Stimulated activated CD4-positive, alpha-beta T cell treated with anti-CD3 and anti-CD28 coated beads, Interleukin-12 subunit alpha, Interleukin-12 subunit beta, amount 100 ng/mL, for 4 hours (primary cell): Measurements from ENCODE around the gene DLX4.

ENCODE experiments used
- DNase-seq: peaks from one replicate; pipeline ENCODE4 v3.0.0-alpha.2; 2020

Gene DLX4

DNA sequence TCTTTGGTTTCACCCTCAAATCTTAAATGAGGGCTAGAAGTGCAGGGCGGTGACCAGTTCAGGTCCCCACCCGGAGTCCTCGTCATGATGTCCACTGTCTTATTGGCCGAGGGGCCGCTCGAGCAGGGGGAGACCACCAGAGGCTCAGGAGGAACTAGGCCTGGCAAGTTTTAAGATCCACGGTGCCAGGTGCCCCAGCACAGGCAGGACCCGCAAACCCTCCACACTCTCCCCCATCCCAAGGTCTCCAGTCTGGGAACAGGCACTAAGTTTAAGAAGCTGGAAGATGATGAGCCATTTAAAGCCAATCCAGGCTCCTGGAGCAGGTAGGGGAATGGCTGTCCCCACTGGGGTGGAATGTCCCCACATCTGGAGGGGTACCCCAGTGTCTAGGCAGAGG is 21.9 kb downstream of the DLX4 start:
- DNase-seq: no peak

DNA sequence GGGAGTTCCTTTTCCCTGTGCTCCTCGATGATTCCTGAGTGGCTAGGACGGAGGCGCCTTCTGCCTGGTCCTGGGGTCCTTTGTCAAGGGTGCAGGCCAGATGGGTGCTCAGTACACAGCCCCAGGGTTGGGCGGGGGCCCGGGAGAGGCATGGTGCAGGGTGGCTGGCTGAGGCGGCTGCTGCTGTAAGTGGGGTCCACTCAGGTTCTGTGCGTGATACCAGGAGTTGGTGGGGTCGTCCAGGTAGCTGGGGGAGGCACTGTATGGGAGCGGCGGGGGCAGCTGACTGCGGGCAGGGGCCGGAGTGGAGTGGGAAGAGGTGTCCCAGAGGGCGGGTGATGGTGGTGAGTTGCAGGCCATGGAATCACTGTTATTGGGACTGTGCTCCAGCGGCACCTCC is 22.4 kb downstream of the DLX4 start:
- DNase-seq: no peak

DNA sequence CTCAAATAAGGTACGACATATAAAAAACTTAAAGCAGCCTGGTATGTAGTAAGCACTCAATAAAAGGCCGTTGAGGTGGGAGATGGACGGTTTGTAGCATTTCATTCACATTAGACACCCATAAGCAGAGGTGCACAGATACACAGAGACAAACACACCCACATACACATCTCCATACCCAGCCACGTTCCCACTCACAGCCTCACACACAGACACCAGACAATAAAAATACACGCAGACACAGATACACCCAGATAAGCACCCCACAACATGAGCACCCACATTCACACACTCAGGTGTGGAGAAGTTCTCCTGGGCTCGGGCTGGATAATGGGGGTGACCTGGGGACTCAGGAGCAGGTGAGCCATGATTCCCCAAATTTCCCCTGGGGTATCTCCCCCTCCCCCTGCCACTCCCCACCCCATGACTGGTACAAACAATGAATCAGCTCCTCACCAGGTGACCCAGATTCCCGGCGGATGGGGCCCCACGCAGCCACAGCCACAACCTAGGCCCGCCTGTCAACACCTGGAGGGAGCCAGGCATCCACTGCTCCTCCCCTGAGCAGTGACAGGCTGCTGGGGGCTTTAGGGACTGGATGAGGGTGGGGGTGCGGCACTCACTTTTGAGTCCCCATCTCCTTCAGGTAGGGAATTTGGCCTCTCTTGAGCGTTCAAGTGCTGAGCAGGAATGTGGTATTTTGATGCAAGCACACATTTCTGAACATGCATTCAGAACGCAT is 23.4 kb downstream of the DLX4 start:
- no peak for DNase-seq

DNA sequence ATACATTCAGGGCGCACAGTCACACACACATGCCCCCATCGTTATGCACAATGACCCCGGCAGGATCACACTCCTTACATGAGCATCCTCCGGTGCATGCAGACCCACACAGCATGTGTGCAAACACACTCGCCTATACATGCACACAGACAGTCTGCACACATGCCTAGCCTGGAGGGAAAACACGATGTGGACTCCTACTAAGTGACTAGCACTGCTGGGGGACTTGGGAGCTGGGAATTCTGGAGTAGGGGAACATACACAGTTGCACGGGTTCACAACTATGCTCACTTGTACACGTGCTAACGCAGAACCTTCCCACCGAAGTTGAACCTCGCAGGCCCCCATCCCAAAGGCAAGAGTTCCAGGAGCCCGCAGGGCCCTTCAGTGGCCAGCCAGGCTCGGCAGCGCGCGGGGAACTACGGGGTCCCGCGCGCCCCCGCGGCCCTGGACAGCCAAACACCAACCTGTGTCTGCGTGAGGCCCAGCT is 24.0 kb downstream of the DLX4 start:
- no peak for DNase-seq

DNA sequence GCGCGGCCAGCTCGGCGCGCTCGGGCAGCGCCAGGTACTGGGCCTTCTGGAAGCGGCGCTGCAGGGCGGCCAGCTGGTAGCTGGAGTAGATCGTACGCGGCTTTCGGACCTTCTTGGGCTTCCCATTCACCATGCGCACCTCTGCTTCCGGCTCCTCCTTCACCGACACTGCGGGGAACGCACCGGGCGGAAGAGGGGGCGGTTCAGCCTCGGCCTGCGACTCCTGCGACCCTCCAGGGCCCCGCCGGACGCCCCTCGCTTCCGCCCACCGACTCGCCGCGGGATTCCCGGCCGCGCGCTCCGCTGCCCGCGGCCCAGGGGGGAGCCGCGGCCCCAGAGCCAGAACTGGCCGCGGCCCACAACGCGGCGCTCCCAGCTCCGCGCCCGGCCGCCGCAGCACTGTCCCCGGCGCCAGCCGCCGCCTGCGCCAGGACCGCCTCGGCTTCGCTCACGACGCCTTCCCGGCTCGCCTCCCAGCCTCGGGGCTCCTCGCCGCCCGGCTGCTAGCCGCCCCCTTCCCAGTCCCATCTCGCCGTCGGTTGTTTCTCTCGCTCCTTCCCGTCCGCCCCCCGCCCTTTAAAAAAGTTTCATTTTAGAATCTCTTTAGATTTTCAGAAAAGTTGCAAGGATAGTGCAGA is 24.6 kb downstream of the DLX4 start:
- no peak for DNase-seq

DNA sequence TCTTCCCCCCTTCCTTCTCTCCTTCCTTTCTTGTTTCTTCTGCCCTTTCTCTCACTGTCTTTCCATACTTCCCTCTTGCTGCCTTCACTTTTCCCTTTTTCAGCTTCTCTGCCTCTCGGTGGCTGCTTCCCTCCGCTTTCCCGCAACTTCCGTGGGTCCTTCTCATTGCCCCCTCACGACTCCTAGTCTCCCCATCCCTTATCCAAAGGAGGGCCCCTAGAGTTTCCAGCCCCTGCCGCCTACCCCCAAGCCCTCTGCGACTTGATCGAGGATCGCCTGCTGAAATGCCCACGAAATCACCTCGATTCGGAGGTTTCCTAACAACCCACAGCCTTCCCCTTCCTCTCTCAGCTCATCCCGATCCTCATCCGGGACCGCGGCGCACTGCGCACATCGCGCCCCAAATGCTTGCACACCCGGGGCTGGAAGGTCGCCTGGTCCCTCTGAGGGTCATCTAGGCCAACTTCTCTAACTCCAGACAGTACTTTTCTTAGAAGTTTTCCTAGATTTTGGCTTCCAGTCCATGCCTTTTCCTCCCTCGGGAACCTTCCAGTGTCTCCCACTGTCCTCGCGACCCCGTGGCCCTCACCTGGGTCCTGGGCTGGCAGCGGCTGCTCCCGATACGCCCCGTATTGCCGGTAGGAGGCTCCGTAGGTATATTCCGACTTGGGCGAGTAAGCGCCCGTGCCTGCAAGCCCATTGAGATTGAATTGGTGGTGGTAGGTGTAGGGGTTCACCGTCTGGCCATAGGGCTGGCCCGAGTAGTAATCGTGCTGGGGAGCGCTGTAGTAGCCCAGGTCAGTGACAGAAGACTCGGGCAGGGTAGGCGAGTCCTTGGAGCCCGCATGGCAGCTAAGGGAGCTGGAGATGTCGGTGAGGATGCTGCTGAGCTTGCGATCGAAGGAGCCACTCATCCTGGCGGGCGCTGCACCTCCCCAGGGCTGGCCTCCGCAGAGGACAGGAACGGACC is 25.4 kb downstream of the DLX4 start:
- no peak for DNase-seq

DNA sequence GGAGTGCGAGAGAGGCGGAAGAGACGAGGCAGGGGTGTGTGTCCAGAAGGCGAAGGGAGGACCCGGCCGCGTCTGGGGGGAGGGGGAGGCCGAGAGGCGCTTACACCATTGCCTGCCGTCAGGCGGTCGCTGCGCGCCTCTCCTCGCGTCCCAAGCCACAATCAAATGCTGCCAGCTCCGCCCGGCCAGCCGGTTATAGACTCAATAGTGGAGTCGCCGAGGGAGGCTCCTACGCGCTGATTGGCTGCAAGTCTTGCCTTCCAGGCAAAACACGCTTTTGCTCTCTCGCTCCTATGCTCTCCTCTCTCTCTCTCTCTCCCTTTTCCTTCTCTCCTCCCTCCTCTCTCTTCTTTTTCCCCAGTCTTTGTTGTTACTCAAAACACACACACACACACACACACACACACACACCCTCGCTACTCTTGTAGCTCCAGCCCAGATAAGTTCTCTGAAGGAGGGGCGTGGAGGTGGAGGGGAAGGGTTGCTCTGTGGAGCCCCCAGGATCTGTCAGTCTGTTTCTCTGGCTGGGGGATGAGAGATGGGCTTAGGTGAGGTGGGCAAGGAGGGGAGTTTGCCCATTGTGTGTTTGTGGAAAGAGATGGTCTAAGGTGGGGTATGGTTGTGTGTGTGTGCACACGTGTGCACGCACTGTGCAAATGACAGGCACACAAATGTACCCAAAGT is 26.2 kb downstream of the DLX4 start, which contains the start of gene DLX3:
Gene DLX3, minus strand, starts transcription at position 170 of the 684 bp plus-strand sequence. CDS start 226 bp downstream, outside the sequence.
- no peak for DNase-seq

DNA sequence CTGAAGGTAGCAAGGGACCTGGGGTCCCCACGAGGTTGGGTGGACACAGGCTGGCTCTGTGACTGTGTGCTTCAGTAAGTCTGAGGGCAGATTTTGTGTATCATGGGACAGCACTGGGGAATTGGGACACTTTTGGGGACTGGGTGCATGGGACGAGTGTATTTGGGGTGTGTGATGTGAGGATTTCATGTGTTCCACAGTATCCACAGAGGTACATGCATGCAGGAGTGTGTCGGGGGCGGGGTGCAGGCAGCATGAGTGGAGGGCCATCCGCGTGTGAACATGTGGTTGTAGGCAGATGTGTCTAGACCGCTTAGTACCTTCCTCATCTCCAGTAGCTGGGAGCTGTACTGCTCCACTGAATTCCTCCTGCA is 27.1 kb downstream of the DLX4 start:
- DNase-seq: no peak

DNA sequence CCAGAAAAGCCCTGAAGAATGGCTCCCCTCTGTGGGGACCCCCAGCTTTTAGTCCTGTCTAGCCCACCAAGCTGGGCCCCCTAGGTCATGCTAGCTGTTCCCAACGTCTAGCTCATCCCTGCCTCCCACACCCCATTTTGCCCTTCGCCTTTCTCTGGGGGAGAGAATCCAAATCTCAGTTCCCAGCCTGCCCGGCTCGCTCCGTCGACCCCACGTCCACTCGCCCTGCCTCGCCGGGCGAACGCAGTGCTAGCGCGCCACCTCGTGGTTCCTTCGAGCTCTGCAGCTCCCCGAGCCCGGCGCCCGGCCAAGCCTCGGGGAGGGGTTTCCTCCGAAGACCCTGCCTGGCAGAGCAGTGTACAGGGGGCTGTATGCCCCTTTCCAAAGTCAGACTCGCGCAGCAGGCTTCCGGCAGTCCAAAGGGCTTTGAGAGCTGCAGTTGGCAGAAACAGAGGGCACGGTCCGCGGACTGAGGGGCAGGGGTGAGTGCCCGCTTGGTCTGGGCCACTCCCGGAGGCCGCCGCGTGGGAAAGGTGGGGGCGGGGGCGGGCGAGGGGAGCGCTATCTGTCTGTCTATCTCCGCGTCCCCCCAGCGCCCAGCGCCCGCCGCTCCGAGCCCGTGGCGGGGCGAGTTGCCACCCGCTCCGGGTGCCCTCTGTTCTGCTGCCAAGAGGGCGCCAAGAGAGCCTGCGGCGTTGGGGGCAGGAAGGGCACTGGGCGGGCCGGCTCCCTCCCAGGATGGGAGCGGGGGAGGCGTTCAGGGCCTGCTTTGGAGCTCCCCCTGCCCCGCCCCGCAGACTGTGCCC is 27.7 kb downstream of the DLX4 start:
- DNase-seq: peak; percentile 74

DNA sequence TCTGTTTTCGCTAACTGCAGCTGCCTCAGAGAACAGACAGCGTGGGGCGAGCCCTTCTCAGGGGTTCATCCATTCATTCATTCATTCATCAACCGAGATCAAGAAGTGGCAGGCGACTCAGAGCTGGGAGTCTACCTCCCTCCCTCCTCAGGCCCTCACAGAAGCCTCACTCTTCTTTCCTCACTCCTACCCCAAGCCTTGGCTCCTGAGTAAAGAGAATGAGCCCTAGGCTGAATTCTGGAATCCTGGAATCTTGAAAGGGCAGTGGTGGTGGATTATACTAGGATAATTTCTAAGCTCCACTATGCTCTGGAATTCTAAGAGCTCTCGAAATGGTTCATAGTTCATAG is 28.3 kb downstream of the DLX4 start:
- no peak for DNase-seq

DNA sequence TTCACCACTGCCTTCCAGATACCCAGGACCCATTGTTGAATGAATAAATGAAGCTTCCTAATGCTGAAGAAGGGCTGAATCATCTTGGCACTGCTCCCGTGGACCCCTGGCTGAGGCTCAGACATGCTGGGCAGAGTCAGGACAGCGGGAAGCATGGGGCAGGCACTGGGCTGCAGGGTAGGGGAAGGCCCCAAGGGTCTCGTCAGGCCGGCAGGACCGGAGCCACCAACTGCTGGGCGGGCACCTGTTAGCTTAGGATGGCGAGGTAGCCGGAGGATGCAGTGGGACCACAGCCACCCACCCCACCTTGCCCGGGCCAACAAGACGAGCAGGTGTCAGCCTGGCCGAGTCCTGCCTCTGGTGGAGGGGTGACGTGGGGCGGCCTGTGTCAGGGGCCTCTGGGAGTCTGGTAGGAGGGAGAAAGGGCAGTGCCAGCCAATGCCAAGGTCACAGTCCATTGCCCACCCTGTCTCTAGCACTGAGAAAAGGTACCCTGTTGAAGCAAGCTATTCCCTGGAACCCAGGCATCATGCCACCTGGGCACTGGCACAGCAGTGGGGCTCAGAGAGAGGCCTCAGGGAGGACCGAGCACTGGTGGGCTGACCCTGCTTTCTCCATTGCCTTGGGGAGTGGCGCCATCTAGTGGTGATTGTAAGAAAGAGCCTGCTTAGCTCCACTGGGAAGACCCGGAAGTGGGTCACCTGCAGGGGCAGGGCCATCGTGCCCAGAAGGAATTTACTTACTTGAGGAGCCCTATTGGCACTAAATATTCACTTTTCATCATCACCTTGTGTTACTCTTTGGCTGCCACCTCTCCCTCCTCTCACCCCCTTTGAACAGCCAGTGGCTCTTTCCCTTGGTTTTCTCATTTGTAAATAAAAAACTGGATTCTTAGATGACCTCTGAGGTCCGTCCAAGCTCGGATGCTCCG is 29.0 kb downstream of the DLX4 start:
- DNase-seq: peak; percentile 72

DNA sequence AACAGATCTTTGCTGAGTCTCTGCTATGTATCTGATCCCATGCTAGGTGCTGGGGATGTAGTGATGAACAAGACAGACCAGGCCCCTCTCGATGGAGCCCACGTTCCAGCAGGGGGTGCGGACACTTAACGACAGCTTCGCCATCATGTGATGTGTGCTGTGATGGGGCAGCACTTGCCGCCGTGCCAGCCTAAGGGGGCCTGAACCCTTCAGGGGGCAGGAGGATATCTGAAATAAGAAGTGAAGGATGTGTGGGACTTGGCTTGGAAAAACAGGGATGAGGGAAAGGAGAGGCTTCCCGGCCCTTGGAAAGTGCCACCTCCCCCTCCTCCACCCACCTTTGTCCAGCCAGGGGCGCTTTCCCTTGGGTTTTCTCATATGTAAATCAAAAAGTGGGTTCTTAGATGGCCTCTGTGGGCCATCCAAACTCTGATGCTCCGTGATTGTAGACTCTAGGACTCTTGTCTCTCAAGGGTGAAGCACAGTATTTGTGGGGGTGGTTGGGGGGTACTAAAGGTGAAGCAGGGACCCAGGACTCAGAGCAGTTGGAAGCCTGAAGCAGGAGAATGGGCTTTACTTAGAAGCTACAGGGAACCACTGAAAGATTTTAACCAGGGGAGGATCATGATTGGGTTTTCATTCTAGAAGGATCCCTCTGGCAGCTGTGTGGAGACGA is 30.0 kb downstream of the DLX4 start:
- no peak for DNase-seq

DNA sequence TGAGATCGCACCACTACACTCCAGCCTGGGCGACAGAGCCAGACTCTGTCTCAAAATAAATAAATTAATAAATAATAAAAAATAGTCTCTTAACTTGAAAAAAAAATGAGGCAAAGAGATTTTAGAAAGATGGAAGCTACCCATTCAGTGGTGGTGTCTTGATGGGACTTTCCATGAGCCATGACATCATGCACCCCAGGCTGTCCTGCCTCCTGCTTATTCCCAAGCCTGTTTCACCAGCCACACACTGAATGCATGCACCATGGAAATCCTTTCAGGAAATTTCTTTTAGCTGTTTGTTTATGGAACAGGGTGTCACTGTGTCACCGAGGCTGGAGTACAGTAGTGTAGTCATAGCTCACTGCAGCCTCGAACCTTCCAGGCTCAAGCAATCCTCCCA is 34.9 kb downstream of the DLX4 start:
- DNase-seq: no peak

DNA sequence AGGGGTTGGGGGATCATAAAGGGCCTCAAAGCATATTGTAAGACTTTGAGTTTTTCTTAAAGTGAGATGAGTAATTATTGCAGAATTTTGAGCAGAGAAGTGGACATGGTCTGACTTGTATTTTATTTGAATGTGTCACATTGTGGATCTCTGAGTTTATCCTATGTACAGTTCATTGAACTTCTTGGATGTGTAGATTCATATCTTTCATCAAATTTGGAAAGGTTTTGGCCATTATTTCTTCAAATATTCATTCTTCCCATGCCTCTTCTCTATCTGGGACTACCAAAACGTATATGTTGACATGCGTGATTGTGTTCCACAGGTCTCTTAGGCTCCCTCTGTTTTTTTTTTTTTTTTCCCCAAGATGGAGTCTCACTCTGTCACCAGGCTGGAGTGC is 40.3 kb downstream of the DLX4 start:
- DNase-seq: no peak

DNA sequence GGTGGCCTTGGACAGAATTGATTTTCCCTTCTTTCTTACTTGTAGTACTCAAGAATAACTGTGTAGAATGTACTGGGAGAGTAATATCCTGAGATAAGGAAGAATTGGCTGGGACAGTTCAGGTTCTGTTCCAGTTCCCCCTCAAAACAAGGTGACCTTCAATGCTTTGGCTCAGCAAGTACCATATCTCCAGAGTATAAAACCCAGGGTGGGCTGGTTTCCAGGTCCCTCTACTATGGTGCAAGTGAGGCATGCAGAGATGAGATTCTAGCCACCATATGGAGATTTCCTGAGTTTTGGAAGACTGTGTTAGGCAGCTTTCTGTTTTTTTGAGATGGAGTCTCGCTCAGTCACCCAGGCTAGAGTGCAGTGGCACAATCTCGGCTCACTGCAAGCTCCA is 44.1 kb downstream of the DLX4 start:
- DNase-seq: no peak

DNA sequence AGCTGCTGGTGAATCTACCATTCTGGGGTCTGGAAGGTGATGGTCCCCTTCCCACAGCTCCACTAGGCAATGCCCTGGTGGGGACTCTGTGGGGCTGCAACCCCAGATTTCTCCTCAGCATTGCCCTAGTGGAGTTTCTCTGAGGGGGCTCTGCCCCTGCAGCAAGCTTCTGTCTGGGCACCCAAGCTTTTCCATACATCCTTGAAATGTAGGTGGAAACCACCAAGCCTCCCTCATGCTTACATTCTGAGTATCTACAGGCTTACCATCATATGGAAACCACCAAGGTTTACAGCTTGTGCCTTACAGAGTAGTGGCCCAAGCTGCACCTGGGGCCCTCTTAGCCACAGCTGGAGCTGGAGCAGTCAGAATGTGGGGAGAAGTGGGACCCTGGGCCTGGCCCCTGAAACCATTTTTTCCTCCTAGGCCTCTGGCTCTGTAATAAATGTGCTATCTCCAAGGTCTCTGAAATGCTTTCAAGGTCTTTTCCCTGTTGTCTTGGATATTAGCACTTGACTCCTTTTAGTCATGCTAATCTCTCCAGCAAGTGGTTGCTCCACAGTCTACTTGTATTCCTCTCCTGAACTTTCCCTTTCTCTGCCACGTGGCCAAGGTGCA is 45.6 kb downstream of the DLX4 start:
- DNase-seq: no peak

DNA sequence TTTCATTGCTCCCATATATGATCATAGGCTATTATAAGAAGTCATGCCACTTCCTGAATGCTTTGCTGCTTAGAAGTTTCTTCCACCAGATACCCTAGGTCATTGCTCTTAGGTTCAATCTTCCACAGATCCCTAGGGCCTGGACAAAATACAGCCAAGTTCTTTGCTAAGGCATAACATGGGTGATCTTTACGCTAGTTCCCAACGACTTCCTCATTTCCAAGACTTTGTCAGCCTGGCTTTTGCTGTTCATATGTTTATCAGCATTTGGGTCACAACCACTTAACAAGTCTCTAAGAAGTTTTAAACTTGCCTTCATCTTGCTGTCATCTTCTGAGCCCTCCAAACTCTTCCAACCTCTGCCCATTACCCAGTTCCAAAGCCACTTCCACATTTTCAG is 46.2 kb downstream of the DLX4 start:
- DNase-seq: no peak

DNA sequence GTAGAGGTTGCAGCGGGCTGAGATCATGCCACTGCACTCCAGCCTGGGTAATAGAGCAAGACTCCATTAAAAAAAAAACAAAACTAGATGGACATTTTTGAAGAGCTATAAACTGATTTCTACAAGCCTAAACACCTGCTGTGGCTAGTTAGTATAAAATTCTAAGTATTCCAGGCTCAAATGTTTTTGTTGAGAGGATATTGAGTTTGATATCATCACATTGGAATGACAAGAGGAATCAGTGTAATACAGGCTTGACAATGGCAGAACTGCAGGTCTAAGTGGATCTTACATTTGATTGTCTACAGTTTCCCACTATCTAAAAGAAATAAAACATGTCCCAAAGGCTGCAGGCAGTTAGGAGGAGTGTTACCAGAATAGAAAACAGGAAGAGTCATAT is 49.9 kb downstream of the DLX4 start:
- DNase-seq: no peak

DNA sequence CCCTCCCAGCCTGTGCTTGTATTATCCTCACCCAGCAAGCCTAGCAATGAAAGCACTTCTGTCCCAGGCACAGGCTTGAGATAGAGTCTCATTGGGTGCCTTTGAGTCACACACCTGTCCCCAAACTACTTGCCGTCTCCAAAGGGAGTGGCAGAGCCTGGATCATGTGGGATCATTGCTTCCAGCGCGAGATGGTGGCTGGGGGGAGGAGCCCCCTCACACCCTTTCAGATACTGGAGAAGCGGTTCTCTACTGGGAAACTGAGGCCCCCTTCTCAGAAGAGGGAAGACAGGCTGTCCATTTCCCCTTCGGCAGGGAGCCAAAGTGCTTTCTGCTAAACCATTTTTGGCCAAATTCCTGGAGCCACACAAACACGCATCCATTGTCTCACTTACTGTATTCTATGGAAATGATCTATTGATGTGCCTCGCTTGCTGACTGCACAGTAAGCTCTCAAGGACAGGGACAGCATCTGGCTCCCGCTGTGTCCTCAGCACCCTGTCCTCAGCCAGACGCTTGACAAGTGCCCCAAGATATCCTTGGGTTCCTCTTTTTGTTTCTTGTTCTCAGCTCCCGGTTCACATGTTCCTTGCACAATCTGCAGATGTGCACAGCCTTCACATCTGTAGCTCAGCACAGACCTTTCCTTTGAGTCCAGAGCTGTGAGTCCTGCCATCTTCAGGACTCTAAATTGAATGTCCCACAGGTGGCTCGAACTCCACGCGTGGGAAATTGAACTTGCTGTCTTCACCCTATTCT is 52.0 kb downstream of the DLX4 start:
- DNase-seq: no peak
